Stimulated activated CD8-positive, alpha-beta memory T cell treated with anti-CD3 and anti-CD28 coated beads, Interleukin-12 subunit alpha, Interleukin-12 subunit beta, amount 100 ng/mL, for 24 hours (primary cell): ENCODE data around the gene SPATC1L.

ENCODE experiments used
- DNase-seq: peaks from one replicate; pipeline ENCODE4 v3.0.0-alpha.2; 2020; ENCODE audit errors: extremely low read depth

SPATC1L gene

GRCh38 chr21:46161633-46162592, 22.3 kb downstream of the SPATC1L start:
- DNase-seq = no peak

GRCh38 chr21:46160907-46161632, 23.2 kb downstream of the SPATC1L start:
- no peak for DNase-seq

DNA sequence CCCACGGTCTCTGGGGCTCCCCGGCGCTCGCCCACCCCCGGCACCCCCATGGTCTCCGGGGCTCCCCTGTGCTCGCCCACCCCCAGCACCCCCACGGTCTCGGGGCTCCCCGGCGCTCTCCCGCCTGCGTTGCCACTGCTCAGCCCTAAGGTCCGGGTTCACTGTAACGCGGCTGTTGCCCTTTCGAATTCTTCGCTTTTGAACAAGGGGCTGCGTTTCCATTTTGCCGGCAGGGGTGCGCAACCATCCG, 23.7 kb downstream of the SPATC1L start:
- DNase-seq = no peak

DNA sequence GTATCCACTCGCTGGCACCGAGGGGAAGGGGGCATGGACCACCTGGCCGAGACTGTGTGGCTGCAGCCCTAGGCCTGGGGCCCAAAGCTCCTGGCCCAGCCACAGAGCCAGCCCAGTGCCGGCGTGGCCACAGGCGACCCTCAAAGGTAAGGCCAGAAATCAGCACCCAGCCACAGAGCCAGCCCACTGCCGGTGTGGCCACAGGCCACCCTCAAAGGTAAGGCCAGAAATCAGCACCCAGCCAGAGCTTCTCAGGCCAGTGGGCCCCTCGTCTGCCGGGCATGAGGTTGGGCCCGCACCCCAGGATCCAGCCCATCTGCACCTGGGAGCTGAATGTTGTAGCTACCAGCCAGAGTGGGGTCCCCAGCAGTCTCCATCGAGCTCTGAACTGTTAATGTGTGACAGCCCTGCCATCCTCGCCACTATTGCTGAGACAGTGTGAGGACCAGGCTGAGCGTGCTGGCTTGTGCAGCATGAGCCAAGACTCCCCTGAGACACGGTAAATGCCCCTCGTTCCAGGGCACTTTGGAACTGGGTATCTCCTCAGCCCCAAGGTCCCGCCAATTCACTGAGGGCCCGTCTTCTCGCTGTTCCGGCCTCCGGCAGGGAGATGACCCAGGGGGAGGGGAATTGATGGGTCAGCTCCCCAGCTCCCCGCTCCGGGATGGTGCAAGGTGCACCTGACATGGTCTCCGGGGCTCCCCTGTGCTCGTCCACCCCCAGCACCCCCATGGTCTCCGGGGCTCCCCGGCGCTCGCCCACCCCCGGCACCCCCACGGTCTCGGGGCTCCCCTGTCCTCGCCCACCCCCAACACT, 24.2 kb downstream of the SPATC1L start:
- DNase-seq = no peak

GRCh38 chr21:46159390-46159789, 24.9 kb downstream of the SPATC1L start:
- no peak for DNase-seq

DNA sequence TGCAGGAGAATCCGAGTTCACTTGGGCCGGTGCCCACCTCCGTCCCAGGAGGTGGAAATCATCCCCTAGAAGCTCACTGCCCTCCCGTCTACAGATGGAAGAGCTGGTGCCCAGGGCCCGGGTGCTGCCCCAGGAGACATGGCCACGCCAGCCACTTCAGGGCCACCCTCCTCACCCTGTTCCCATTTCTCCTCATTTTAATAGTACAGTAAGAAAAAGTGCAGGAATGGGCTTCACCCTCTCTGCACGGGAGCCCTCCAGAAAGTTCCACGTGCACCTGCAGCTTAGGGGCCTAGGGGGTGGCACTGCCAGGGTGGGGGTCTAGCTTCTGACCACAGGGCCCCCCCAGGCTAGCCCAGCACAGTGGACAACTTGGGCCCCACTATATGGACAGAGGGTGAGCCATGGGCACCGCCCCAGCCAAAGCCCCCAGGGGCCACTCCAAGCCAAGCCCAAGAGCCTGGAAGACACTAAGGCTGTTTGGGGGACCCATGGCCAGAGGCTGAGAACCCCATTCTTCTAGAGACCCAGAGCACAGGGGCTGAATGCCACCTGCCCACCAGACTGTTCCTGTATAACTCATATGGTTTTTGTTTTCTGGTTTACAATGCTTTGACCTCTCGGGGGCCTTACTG, 25.5 kb downstream of the SPATC1L start:
- no peak for DNase-seq

GRCh38 chr21:46157987-46158451, 26.2 kb downstream of the SPATC1L start:
- no peak for DNase-seq

DNA sequence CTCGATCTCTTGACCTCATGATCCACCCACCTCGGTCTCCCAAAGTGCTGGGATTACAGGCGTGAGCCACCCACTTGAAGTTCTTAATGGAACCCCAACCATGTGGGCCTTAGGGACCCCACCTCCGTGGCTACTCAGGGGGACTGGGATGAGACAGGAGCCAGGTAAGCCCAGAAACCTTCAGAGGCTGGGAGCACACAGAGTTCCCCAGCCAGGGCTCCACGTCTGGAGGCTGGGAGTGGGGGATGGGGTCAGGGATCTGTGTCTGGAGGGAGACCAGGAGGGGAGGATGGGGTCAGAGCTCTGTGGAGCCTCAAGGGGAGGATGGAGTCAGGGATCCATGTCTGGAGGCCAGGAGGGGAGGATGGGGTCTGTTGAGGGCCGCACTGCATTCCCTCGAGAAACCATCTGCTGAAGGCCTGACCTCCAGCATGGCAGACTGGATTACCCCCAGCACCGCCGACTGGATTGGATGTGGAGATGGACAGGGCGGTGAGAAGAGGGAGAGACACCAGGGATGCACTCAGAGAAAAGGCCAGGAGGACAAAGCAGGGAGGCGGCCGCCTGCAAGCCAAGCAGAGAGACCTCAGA, 26.8 kb downstream of the SPATC1L start:
- no peak for DNase-seq

GRCh38 chr21:46156678-46157077, 27.6 kb downstream of the SPATC1L start:
- DNase-seq = no peak

DNA sequence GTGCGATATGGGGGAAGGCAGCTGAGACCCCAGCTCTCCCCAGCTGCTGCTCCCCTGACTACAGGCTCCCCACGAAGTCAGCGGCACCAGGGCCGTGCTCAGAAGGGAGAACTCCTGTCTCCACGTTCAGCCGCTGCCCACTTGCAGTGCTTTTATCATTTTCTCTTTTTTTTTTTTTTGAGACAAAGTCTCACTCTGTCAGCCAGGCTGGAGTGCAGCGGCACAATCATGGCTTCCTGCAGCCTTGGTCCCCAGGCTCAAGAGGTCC, 27.9 kb downstream of the SPATC1L start:
- DNase-seq = no peak

DNA sequence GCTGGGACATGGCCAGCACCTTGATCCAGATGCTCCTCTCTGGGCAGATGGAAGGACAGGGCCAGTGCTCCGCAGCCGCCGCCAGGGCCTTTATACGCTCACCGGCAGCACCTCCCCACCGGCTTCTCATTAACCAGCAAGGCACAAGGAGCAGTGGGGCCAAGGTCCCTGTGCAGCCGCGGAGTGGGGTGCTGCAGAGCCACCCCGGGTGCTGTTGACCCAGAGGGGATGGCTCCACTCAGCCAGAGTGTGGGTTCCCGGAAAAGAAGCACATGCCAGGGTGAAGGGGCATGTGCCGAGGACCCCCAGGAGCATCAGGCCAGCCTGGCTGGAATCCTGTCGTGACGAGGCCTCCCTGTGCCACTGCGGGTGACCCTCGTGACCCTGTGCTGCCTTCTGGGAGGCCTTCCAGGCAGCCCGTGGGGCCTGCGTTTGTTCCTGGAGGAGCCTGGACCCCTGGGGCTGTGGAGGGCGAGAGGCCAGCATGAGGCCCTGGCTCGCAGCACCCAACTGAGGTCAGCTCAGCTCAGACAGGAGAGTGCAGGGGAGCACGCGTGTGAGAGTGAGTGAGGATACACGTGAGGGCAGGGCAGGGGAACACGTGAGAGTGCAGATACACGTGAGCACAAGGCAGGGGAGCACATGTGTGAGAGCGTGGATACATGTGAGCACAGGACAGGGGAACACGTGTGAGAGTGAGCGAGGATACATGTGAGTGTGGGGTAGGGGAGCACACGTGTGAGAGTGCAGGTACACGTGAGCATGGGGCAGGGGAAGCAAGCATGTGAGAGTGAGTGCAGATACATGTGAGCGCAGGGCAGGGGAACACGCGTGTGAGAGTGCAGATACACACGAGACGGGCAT, 28.5 kb downstream of the SPATC1L start, which contains the start of gene FTCD:
Gene FTCD (minus strand): TSS at position 66 of the 864 bp plus-strand sequence. CDS start 56 bp downstream, at position 10.
- no peak for DNase-seq

DNA sequence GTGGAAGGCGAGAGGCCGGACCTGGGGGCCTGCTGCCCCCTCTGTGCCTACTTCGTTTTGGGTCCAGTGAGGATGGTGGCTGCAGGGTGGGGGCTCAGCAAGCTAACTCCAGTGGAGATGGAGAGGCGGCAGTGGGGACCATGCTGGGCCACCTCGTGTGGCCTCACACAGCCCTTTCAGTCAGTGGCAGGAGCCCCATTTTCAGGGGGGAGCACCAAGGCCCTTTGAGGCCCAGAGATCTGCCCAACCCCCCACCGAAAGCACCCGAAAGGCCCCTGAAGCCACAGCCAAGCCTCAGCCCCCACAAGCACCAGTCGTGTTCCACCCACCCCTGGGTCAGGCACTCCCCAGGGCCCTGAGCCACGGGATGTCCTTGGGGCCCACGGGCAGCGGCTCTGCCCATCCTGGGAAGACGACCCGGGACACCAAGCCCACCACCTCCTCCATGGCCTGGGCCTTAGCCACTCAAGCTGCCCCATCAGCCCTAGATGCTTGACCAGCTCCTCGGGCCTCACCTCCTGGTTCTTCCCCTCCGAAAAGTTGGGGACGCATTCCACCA, 29.2 kb downstream of the SPATC1L start:
- DNase-seq = no peak

- no peak for DNase-seq
These were observed 29.9 kb downstream of the SPATC1L start for GRCh38 chr21:46154155-46154954.

DNA sequence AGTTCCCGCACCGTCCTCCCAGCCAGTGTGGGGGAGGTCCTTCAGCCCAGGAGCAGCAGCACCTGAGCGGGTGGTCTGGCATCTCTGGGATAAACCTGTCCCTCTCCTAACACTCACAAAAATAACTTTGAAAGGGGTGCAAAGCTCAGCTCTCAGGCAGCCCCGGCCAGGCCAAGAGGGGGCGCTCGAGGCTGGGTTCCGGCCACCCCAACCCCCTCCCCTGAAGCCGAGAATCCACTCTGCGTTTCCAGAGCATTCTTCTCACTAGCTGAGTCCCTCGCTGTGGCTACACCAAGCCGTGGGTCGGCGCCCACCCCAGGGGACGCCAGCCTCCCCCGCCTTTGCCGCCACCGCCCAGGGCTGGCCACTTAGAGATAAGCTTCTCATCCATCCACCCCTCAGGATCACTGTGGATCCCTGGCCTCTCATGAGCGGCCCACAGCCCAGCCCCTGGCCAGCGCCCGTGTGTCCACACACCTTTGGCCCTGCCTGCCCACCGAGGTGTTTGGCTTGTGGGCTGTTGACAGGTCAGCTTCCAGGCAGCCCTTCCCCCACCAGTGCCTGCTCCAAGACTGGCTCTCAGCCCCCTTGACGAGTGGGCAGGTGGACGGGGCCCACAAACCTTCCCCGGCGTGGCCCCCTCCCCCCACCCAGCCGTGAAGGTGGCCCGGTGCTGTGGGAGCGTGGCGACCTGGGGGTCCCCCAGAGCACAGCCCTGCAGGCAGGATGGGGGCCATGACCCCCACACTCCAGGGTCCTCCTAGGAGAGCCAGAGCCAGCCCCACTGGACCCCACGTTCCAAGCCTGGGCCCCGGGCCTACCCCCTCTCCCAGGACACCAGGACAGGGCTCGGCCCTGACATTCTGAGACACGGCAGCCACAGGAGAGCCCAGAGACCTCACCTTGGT, 30.8 kb downstream of the SPATC1L start:
- no peak for DNase-seq

DNA sequence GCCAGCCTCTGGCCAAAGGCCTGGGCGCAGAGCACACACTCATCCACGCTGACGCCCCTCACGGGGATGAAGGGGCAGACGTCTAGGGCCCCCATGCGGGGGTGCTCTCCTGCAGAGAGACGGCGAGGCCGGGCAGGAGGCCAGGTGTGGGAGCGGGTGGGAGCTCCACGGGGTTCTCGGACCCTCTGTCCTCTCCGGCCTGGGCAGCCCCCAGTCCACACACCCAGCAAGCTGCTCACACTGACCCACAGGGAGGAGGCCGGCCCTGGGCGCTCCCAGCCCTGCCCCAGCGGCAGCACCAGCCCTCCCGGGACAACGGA, 31.4 kb downstream of the SPATC1L start:
- no peak for DNase-seq

GRCh38 chr21:46151989-46152926, 32.0 kb downstream of the SPATC1L start:
- DNase-seq = no peak

DNA sequence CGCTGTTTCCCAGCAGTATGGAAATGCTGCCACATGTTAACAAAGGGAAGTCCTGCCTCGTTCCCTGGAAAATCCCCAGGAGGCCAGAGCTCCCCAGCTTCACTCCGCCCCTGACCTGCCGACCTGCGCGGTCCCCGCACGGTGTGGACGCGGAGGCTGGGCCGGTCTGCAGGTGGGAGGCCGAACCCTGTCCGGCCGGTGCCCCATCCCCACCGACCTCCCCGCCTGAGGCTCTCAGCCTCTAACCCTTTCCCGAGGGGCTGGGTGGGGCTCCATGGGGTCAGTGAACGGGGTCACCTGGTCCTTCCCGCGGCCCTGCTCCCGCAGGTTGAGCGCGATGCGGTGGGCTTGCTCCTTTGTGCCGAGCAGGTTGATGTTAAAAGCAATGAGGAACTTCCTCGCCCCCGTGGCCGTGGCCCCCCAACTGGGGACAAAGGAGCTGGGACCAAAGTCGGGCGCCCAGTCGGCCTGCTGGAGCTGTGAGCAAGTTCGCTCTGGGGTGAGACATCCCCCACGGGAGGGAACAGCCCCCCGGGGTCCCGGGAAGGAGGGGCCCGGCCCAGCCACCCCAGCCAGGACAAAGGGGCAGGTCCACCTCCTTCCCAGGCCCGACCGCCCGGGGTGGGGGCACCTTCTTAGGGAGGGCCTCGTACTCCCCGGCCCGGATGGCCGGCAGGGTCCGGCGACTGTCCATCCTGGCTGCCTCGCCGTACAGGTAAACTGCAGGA, 32.8 kb downstream of the SPATC1L start:
- no peak for DNase-seq
